Adrenal gland (tissue), 12 donors: ENCODE measurements around the gene ELL2. TPM values are rescaled to one million over a fixed set of nuclear protein-coding genes. Genes with fewer than 3 reads are reported as not detected.

Source experiments
- DNase-seq, 7 donors: peaks; one replicate each; pipeline ENCODE4 v3.0.0-alpha.2; 2019 to 2020
- H3K27ac ChIP-seq, 5 donors: fragments of 200-600 bp; sonication (generic) in 4 of 5; 1 replicate in 3 of 5; 2 replicates in 2 of 5; pipeline versions ENCODE4 v1.5.1 to v1.8.0; 2016 to 2020; ENCODE audit warnings: mild to moderate bottlenecking in 1 of 5
- H3K27me3 ChIP-seq: fragments of 200-600 bp; 2 replicates; pipeline ENCODE4 v1.8.0; 2021
- H3K36me3 ChIP-seq, 2 donors: fragments of 200-600 bp; replicated peaks in 1 of 2; 1 replicate in 1 of 2; 2 replicates in 1 of 2; pipeline versions ENCODE4 v1.5.1 to v1.8.0; 2018 to 2022
- H3K4me1 ChIP-seq, 2 donors: fragments of 200-600 bp; replicated peaks in 1 of 2; 1 replicate in 1 of 2; 2 replicates in 1 of 2; pipeline versions ENCODE4 v1.5.1 to v1.8.0; 2018 to 2021
- H3K4me3 ChIP-seq, 4 donors: fragments of 200-600 bp; sonication (generic) in 3 of 4; one replicate each; pipeline ENCODE4 v1.5.1; 2016 to 2018
- H3K9me3 ChIP-seq, 3 donors: fragments of 200-600 bp; sonication (generic) in 1 of 3; replicated peaks in 1 of 3; 1 replicate in 2 of 3; 2 replicates in 1 of 3; pipeline versions ENCODE4 v1.5.1 to v1.8.0; 2016 to 2021
- POLR2A ChIP-seq, 2 donors: fragments of 450-650 bp; IDR thresholded peaks; one replicate each; pipeline ENCODE4 v1.6.1; 2017; ENCODE audit warnings: antibody characterized with exemption in 2 of 2, mild to moderate bottlenecking in 2 of 2, moderate library complexity in 1 of 2
- WGBS, 4 donors: extraction: QIAGEN DNeasy Blood & Tissue Kit in 2 of 4; methylation state at CpG; one replicate each; pipeline versions ENCODE4 v1.1.5 to v1.1.7; 2013 to 2017; 5-methylcytosine and 5-hydroxymethylcytosine counted together
- intact Hi-C, 2 donors: fragments of 100-400 bp; cut with DNase I; formaldehyde crosslinking; loops; one replicate each; pipeline versions ENCODE4 v1.14.1 to v1.15.0; 2022 to 2023
- polyA plus RNA-seq, 3 donors: library from polyadenylated mRNA; stranded (reverse); fragments of 200-250 nt in 2 of 3; fragments of 350-450 nt in 1 of 3; fragmentation: Illumina TruSeq in 1 of 3; extraction: RNeasy Lipid Tissue Mini Kit (QIAGEN cat#74804) in 1 of 3; gene quantifications; one replicate each; pipeline ENCODE4 v1.2.3, GENCODE V29; 2013 to 2014
- total RNA-seq, 9 donors: library from RNA; depleted of rRNA in 4 of 9; stranded (reverse); fragments of >200 nt in 4 of 9; fragments of 120-200 nt in 1 of 9; fragmentation: NEBNext Ultra II Directional in 1 of 9; extraction: Animal tissue kit (Norgen Biotek cat#: 25700) in 1 of 9; gene quantifications; one replicate each; pipeline versions ENCODE4 v1.1.0 to v1.2.4, GENCODE V29; 2013 to 2023
- TF ChIP-seq, protein P1 (sequence below), 6 experiments: fragments of 450-650 bp in 4 of 6; fragments of 200-600 bp in 2 of 6; sonication (generic) in 1 of 6; IDR thresholded peaks; 1 replicate in 5 of 6; 2 replicates in 1 of 6; pipeline versions ENCODE4 v1.5.1 to v1.8.0; 2016 to 2021; ENCODE audit warnings: antibody characterized with exemption in 6 of 6, mild to moderate bottlenecking in 2 of 6, moderate library complexity in 1 of 6
- donor health status: healthy with polysubstance abuse.
- donor health status: Bipolar disorder and iron deficiency.
- donor health status: DM: yes; HTN: yes; CAD: no.
- donor health status: DM: no; HTN: no; CAD: no.
- donor health status: DM: no; HTN: no; CAD: no.
- donor health status: DM: yes; HTN: yes; CAD: no.

Gene ELL2
- total and polyA plus RNA-seq, 12 donors: 3.4 to 27.5 (median 14.5) TPM

DNA sequence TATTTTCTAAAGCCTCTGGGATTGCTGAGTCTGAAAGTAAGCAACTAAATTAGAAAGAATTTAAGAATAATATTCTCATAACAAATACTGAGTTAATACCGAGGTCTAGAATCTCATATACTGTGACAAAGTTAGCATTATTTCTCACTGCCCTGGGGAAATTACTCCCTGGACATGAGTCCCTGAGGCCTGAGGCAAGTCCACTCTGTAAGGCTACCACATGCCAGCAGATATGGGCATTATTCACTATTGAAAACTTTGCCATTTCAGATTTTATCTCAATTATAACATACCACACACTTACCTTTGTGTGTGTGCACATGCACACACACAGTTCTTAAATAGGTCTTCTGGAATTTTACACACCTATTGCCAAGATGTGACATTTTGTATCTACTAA, 22.9 kb downstream of the ELL2 start:
- H3K27ac ChIP-seq: no peak overlapping the region
- no peak for DNase-seq

DNA sequence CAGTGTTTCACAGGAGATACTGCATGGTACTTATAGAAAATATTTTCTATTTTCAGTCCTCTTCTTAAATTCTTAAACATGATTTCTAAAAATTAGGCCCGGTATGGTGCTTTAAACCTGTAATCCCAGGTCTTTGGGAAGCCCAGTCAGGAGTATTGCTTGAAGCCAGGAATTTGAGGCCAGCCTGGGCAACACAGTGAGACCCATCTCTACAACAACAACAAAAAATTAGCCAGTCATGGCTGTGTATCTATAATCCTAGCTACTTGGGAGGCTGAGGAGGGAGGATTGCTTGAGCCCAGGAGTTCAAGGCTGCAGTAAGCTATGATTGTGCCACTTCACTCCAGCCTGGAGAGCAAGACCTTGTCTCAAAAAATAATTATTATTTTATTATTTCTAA, 23.3 kb downstream of the ELL2 start:
- intact Hi-C loops: no loop called here
- 99 to 100% (median 100%) methylated on average over 1 of the region's 1 CpG for WGBS, 4 donors
- TF ChIP-seq POLR2A (IDR thresholded peaks at IDR 0.05): no peak
- TF ChIP-seq, protein P1, sequence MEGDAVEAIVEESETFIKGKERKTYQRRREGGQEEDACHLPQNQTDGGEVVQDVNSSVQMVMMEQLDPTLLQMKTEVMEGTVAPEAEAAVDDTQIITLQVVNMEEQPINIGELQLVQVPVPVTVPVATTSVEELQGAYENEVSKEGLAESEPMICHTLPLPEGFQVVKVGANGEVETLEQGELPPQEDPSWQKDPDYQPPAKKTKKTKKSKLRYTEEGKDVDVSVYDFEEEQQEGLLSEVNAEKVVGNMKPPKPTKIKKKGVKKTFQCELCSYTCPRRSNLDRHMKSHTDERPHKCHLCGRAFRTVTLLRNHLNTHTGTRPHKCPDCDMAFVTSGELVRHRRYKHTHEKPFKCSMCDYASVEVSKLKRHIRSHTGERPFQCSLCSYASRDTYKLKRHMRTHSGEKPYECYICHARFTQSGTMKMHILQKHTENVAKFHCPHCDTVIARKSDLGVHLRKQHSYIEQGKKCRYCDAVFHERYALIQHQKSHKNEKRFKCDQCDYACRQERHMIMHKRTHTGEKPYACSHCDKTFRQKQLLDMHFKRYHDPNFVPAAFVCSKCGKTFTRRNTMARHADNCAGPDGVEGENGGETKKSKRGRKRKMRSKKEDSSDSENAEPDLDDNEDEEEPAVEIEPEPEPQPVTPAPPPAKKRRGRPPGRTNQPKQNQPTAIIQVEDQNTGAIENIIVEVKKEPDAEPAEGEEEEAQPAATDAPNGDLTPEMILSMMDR (IDR thresholded peaks at IDR 0.05): no peak
- Histone ChIP-seq H3K4me1 (no peaks in the 10 kb centered on the region), H3K27ac (no peak overlapping the region), H3K9me3 (no peaks in the 10 kb centered on the region), H3K4me3 (no peak overlapping the region), H3K36me3 (no peaks in the 10 kb centered on the region), H3K27me3 (no peaks in the 10 kb centered on the region)
- no peak for DNase-seq

More for the DNA sequence above, 22.9 kb downstream of the ELL2 start:
- 95 to 98% (median 96%) methylated on average over 1 of the region's 1 CpG for WGBS, 4 donors
- TF ChIP-seq, protein P1 (IDR thresholded peaks at IDR 0.05): no peak
- TF ChIP-seq POLR2A (IDR thresholded peaks at IDR 0.05): no peak
- intact Hi-C loops: no loop called here
- Histone ChIP-seq H3K4me3 (no peak overlapping the region), H3K9me3 (no peaks in the 10 kb centered on the region), H3K4me1 (no peaks in the 10 kb centered on the region), H3K27me3 (no peaks in the 10 kb centered on the region), H3K36me3 (no peaks in the 10 kb centered on the region)

DNA sequence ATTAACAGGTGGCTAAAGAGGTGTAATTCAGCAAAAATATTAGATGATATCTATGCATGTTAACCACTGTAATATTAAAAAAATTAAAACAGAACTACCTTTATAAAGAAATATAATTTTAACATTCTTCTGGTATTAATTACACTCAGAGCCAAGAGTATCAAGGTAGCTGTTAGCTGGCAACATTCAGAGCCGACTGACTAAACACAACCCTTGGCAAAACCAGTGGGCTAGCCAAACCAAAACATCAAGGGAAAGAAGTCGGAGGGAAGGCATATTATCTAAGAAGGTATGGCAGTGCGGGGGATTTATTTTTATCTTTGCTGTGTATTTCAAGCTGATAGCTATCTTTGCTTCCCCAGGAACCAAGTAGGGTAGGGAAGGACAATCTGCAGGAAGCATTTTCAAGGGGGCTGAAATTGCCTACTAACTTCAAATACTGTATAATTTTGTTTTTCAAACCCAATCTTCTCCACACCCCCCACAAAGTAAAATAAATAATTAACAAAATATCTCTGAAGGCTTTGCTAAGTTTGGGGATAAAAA, 24.0 kb downstream of the ELL2 start:
- Histone ChIP-seq H3K4me3 (no peak overlapping the region), H3K27ac (no peak overlapping the region), H3K4me1 (no peaks in the 10 kb centered on the region), H3K27me3 (no peaks in the 10 kb centered on the region), H3K9me3 (no peaks in the 10 kb centered on the region), H3K36me3 (no peaks in the 10 kb centered on the region)
- intact Hi-C loops: no loop called here
- TF ChIP-seq, protein P1 (IDR thresholded peaks at IDR 0.05): no peak
- DNase-seq: no peak
- 79 to 92% (median 89%) methylated on average over 3 of the region's 3 CpGs for WGBS, 4 donors

DNA sequence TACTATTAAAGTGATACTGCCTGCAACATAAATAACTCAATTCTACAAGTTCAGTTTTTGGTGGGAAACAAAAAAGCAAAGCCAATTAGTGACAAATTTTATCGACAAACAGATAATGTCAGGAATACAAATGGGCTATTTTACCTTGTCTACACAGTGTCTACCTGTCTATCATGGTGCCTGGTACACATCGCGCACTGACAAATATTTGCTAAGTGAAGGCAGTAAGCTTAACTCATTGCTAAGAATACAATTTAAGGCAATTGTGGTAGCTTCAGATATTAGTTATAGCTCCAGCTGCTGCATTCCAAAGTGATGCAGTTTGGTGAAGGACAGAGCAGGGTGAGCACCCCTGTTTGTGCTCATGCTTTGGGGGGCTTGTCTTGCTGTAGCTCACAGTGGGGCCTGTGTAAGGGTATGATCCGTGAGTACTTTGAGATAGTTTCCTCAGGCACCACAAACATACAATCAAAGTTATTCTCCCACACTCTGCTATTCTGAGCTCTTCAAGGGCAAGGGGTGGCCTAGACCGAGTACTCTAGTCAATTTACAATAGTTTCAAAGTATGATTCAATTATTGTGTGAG, 24.7 kb downstream of the ELL2 start:
- TF ChIP-seq, protein P1 (IDR thresholded peaks at IDR 0.05): no peak
- no peak for TF ChIP-seq POLR2A (IDR thresholded peaks at IDR 0.05)
- Histone ChIP-seq H3K27ac (no peak overlapping the region), H3K36me3 (no peaks in the 10 kb centered on the region), H3K9me3 (no peaks in the 10 kb centered on the region), H3K4me3 (no peak overlapping the region), H3K27me3 (no peaks in the 10 kb centered on the region), H3K4me1 (no peaks in the 10 kb centered on the region)
- 74 to 84% (median 82%) methylated on average over 5 of the region's 5 CpGs for WGBS, 4 donors
- no peak for DNase-seq
- intact Hi-C loops: no loop called here
